HEK293 (cell line): ENCODE results near the gene ARMH3.

Source experiments
- CTCF ChIA-PET: fragments of 350-600 bp; formaldehyde crosslinking; extraction: SDS; loops from one replicate; lab custom pipeline; 2021; ENCODE audit warnings: antibody characterized with exemption; lab: Yijun Ruan, JAX
- POLR2A ChIA-PET: fragments of 300-600 bp; formaldehyde crosslinking; extraction: SDS; loops from one replicate; lab custom pipeline; 2020; ENCODE audit warnings: antibody characterized with exemption, inconsistent platforms; lab: Yijun Ruan, JAX
- H3K27ac ChIP-seq: fragments of 200-500 bp; sonication (Bioruptor generic); 2 replicates; pipeline ENCODE4 v1.5.1; 2014; ENCODE audit warnings: low read depth, low read length, control low read depth, inconsistent platforms; ENCODE audit errors: extremely low read depth
- H3K36me3 ChIP-seq, 2 experiments: fragments of 200-500 bp in 1 of 2; sonication (Bioruptor generic) in 1 of 2; 1 replicate in 1 of 2; 2 replicates in 1 of 2; pipeline ENCODE4 v1.5.1; 2014 to 2017; ENCODE audit warnings: inconsistent platforms in 2 of 2, low read length in 2 of 2; ENCODE audit not compliant: control insufficient read depth in 2 of 2, insufficient read depth in 1 of 2
- H3K4me1 ChIP-seq: fragments of 200-500 bp; sonication (Bioruptor generic); 2 replicates; pipeline ENCODE4 v1.5.1; 2014; ENCODE audit warnings: mild to moderate bottlenecking, low read length, inconsistent platforms; ENCODE audit not compliant: control insufficient read depth, insufficient read depth
- H3K4me3 ChIP-seq: 2 replicates; pipeline ENCODE4 v1.5.1; 2011; ENCODE audit warnings: low read depth, mild to moderate bottlenecking, control low read depth, low read length, moderate library complexity
- H3K9me3 ChIP-seq: fragments of 200-500 bp; sonication (Bioruptor generic); 2 replicates; pipeline ENCODE4 v1.5.1; 2014; ENCODE audit warnings: low read depth, low read length, inconsistent platforms; ENCODE audit not compliant: control insufficient read depth, insufficient read depth
- BCL11A ChIP-seq: fragments of 450-650 bp; formaldehyde crosslinking; IDR thresholded peaks from 2 replicates; pipeline ENCODE4 v1.5.1; 2016; ENCODE audit warnings: low read depth, missing biosample characterization, missing genetic modification characterization
- GFI1B ChIP-seq: fragments of 450-650 bp; formaldehyde crosslinking; IDR thresholded peaks from 2 replicates; pipeline ENCODE4 v1.5.1; 2016; ENCODE audit warnings: missing biosample characterization, missing genetic modification characterization
- KLF9 ChIP-seq: fragments of 450-650 bp; formaldehyde crosslinking; IDR thresholded peaks from 2 replicates; pipeline ENCODE4 v1.5.1; 2016; ENCODE audit warnings: missing biosample characterization, missing genetic modification characterization, low read depth
- OVOL3 ChIP-seq: fragments of 450-650 bp; formaldehyde crosslinking; IDR thresholded peaks from 2 replicates; pipeline ENCODE4 v1.5.1; 2016; ENCODE audit warnings: missing biosample characterization, missing genetic modification characterization
- PATZ1 ChIP-seq: fragments of 450-650 bp; formaldehyde crosslinking; IDR thresholded peaks from 2 replicates; pipeline ENCODE4 v1.5.1; 2016; ENCODE audit warnings: missing biosample characterization, missing genetic modification characterization
- SCRT2 ChIP-seq: fragments of 450-650 bp; formaldehyde crosslinking; IDR thresholded peaks from 2 replicates; pipeline ENCODE4 v1.5.1; 2016; ENCODE audit warnings: missing biosample characterization, missing genetic modification characterization
- SETDB1 ChIP-seq: IDR thresholded peaks from one replicate; pipeline ENCODE4 v1.6.1; 2017; ENCODE audit warnings: mild to moderate bottlenecking, low read length, moderate library complexity, mixed read lengths; ENCODE audit not compliant: insufficient read length
- ZBTB1 ChIP-seq: fragments of 450-650 bp; formaldehyde crosslinking; IDR thresholded peaks from 2 replicates; pipeline ENCODE4 v1.5.1; 2016; ENCODE audit warnings: missing biosample characterization, missing genetic modification characterization
- ZFP37 ChIP-seq: fragments of 450-650 bp; formaldehyde crosslinking; IDR thresholded peaks from 2 replicates; pipeline ENCODE4 v1.5.1; 2016; ENCODE audit warnings: missing biosample characterization, missing genetic modification characterization
- ZNF112 ChIP-seq: fragments of 450-650 bp; formaldehyde crosslinking; IDR thresholded peaks from 2 replicates; pipeline ENCODE4 v1.5.0; 2017; ENCODE audit warnings: missing biosample characterization, missing genetic modification characterization
- ZNF140 ChIP-seq: fragments of 450-650 bp; formaldehyde crosslinking; IDR thresholded peaks from 2 replicates; pipeline ENCODE4 v1.5.1; 2016; ENCODE audit warnings: missing biosample characterization, missing genetic modification characterization
- ZNF248 ChIP-seq: fragments of 450-650 bp; formaldehyde crosslinking; IDR thresholded peaks from 2 replicates; pipeline ENCODE4 v1.5.1; 2017; ENCODE audit warnings: missing biosample characterization, missing genetic modification characterization
- ZNF280C ChIP-seq: fragments of 450-650 bp; formaldehyde crosslinking; IDR thresholded peaks from 2 replicates; pipeline ENCODE4 v1.5.1; 2016; ENCODE audit warnings: missing biosample characterization, missing genetic modification characterization
- ZNF292 ChIP-seq: fragments of 450-650 bp; formaldehyde crosslinking; IDR thresholded peaks from 2 replicates; pipeline ENCODE4 v1.5.1; 2016; ENCODE audit warnings: low read depth, missing biosample characterization, missing genetic modification characterization, borderline replicate concordance
- ZNF362 ChIP-seq: fragments of 450-650 bp; formaldehyde crosslinking; IDR thresholded peaks from 2 replicates; pipeline ENCODE4 v1.5.1; 2016; ENCODE audit warnings: missing biosample characterization, missing genetic modification characterization
- ZNF366 ChIP-seq: fragments of 450-650 bp; formaldehyde crosslinking; conservative IDR thresholded peaks from 2 replicates; pipeline ENCODE4 v1.5.1; 2016; ENCODE audit warnings: missing biosample characterization, missing genetic modification characterization
- ZNF501 ChIP-seq: fragments of 450-650 bp; formaldehyde crosslinking; IDR thresholded peaks from 2 replicates; pipeline ENCODE4 v1.5.1; 2016; ENCODE audit warnings: missing biosample characterization, missing genetic modification characterization
- ZNF548 ChIP-seq: fragments of 450-650 bp; formaldehyde crosslinking; IDR thresholded peaks from 2 replicates; pipeline ENCODE4 v1.5.1; 2016; ENCODE audit warnings: missing biosample characterization, missing genetic modification characterization
- ZNF549 ChIP-seq: fragments of 450-650 bp; IDR thresholded peaks from 2 replicates; pipeline ENCODE4 v1.5.1; 2018; ENCODE audit warnings: missing biosample characterization, missing genetic modification characterization, mild to moderate bottlenecking, inconsistent platforms, moderate library complexity
- ZSCAN30 ChIP-seq: fragments of 450-650 bp; IDR thresholded peaks from 2 replicates; pipeline ENCODE4 v1.5.1; 2018; ENCODE audit warnings: missing biosample characterization, mild to moderate bottlenecking, missing genetic modification characterization, moderate library complexity

The ARMH3 gene

GRCh38 chr10:101956117-101956516, 99.9 kb downstream of the ARMH3 start (continued):
- TF ChIP-seq KLF9 (tag by site-specific recombination): no peak

- POLR2A ChIA-PET: no interaction called here
These were observed 103.8 kb downstream of the ARMH3 start for GRCh38 chr10:101952191-101952590.

GRCh38 chr10:101950213-101950612, 105.8 kb downstream of the ARMH3 start:
- TF ChIP-seq SETDB1 (peak; percentile 4), ZNF501 (tag by site-specific recombination) (no peak), ZNF248 (tag by site-specific recombination) (no peak), ZNF280C (no peak), ZNF292 (no peak), PATZ1 (tag by site-specific recombination) (no peak), SCRT2 (no peak), ZNF362 (tag by site-specific recombination) (no peak), ZNF366 (no peak), GFI1B (tag by site-specific recombination) (no peak), ZBTB1 (tag by site-specific recombination) (no peak), ZSCAN30 (tag by site-specific recombination) (no peak), ZNF140 (tag by site-specific recombination) (peak; percentile 94), BCL11A (tag by site-specific recombination) (no peak), OVOL3 (tag by site-specific recombination) (no peak)
- H3K4me1 ChIP-seq: no peaks in the 10 kb centered on the region
- CTCF ChIA-PET: interaction anchor here (0.7 kb wide), 1 partner anchor 71 kb away, joined by 3 read pairs; no protein-coding TSS in a partner anchor
- H3K36me3 ChIP-seq: peaks cover 21 to 39% of the 10 kb centered on the region in 2 experiments
- no peak overlapping the region for H3K4me3 ChIP-seq
- POLR2A ChIA-PET: no interaction called here
- no peak overlapping the region for H3K27ac ChIP-seq
- H3K9me3 ChIP-seq: no peaks in the 10 kb centered on the region

More at GRCh38 chr10:101952191-101952590, 103.8 kb downstream of the ARMH3 start:
- Histone ChIP-seq H3K4me3 (no peak overlapping the region), H3K27ac (no peak overlapping the region), H3K4me1 (no peaks in the 10 kb centered on the region), H3K36me3 (peaks cover 32 to 57% of the 10 kb centered on the region in 2 experiments), H3K9me3 (no peaks in the 10 kb centered on the region)
- CTCF ChIA-PET: no interaction called here
- TF ChIP-seq ZFP37 (tag by site-specific recombination) (no peak), ZNF548 (tag by site-specific recombination) (no peak), ZNF549 (tag by site-specific recombination) (no peak), ZNF112 (no peak)
